HG03469 (cell line): ENCODE measurements around the gene NIPAL3.
"Not testable (repeated sequence)": the region's sequence is repeated elsewhere in the genome, so short reads cannot be mapped to it uniquely, and the experiment has no call there.

Source experiments
- ATAC-seq: cut with Tn5 transposase; IDR thresholded peaks from one replicate; pipeline ENCODE4 v1.9.1; 2021; ENCODE audit warnings: mild to moderate bottlenecking, moderate library complexity, moderate number of reproducible peaks; ENCODE audit not compliant: unreplicated experiment

The NIPAL3 gene

DNA sequence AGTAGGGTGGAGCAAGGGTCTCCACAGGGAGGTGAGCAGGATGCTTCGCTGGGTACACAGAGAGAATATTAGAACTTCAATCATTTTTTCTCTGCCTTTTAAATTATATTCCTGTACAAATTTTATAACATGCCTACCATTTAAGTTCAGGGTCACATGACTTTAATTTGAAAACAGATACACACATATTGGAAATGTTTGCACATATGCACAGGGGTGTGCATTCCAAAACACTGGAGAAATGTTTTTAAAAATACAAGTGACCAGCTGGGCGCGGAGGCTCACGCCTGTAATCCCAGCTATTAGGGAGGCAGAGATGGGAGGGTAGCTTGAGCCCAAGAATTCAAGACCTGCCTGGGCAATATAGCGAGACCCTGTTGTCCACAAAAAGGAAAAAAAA lies 39.7 kb downstream of the NIPAL3 start:
- no peak for ATAC-seq

DNA sequence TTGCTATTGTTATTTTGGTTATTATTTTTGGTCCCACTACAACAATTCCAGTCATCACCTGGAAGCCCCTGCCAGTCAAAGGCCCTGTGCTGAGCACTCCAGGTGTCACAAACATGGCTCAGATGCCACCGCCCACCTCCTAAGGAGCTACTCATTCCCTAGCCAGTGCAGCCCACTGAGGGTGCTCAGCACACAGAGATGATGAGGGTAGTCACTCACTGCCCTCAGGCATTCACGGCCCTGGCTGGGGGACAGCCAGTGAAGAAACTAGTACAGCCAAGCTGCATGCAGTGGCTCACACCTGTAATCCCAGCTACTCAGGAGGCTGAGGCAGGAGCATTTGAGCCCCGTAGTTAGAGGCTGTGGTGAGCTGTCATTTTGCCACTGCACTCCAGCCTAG lies 42.3 kb downstream of the NIPAL3 start:
- no peak for ATAC-seq

DNA sequence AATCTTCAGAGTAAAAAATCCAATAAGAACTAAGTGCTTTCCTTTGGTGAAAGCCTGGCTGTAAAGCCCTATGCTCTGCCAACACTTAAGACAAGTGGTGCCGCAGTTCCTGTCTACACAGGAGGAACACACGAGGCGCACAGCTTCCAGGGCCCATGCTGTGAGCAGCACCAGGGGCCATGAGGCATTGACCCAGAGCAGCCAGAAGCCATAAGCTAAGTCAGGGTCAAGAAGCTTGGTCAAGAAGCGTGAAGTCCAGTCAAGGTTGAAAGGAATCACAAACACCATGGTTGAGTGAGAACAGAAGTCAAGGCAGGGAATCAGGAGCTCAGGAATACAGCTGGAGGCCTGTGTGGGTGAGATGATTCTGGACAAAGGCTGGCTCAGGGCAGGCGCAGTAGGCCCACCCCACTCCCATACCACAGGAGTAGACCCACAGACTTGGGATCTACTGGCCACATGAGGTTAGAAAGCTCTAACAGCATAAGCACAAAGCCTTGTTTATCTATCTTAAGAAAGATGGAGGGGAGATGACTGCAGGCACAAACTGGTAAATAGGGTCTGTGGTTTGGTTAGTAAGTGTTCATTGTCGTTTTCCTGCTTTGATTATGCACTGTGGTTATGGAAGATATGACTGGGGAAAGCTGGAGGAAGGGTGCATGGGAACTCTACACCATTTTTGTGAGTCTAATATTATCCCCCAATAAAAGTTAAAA lies 44.1 kb downstream of the NIPAL3 start:
- no peak for ATAC-seq

DNA sequence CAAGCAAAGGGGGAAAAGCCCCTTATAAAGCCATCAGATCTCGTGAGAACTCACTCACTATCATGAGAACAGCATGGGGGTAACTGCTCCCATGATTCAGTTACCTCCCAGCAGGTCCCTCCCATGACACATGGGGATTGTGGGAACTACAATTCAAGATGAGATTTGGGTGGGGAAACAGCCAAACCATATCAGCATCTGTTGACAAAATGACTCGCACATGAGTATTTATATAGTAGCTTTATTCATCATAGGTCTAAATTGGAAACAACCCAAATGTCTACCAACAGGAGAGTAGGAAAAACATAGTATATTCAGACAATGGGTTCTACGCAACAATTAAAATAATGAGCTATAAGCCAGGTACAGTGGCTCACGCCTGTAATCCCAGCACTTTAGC lies 46.5 kb downstream of the NIPAL3 start:
- not testable (repeated sequence) for ATAC-seq

DNA sequence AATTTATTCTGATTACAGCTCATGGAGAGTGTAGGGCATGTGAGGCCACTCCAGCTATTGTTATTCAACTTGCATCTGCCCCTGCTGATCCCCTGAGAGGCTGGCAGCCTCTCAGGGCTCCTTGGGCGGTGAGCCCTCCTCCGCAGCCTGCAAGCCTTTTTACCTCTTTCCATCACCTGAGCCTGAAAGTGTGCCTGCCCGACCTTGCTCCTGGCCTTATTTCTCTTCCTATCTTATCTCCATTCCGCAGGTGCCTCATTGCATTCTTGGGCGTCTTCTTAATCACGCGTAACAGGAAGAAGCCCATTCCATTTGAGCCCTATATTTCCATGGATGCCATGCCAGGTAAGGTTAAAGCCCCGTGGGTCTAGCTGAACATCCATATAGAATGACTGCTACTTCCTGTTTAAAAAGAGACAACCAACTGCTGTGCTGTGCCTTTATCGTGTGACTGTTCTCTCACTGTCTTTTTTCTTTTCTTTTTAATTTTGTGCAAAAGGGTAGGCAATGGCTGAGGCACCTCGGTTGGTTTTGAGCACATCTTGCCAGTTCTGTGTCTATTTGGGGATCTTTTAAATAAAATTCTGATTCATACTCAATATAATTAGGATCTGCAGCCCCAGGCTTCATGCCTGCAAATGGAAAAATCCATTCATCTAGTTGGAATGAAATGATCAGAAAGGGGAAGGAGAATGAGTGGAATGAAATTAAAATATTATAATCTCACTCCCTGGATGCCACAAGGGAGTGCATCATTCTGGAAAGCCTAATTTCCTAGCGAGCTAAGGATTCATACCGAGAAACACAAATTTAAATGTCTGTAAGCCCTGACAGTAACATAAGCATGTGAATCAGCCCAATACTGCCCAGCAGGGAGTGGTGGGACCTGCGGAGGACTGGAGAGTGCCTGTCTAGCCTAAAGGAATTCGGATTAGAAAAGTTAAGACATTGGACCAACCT lies 48.5 kb downstream of the NIPAL3 start:
- no peak for ATAC-seq

DNA sequence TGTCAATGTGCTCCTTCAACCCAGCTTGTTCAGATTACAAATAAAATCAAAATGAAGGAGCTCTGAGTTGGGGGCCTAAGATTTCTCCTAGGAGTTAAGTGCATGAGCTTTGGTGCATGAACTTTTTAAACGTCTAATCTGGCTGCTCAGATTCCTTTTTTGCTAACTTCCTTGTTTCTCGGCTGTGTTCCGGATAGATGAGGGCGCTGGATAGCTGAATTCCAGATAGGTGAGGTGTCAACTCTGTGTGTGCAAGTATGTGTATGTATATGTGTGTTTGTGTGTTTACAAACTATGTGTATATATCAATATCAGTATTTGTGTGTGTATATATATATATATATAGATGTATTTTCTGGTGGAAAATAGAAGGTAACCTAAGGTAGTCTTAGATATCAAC lies 49.5 kb downstream of the NIPAL3 start:
- no peak for ATAC-seq

DNA sequence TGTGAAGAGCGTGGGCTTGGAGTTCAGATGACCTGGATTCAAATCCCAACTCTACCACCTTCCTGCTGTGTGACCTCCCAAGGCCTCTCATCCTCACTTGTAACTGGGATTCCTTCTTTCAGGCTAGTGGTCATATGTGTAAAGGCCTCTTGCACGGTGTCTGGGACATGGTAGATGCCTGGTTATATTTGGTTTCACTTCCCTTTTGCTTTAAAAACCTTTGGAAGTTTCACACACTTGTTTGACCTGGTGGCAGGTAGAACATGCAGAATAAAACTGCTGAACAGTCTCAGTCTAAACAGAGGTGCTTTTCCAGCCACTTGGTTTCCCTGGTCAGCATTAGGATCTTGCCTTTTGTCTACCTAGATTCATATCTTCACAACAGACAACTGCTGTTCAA lies 50.0 kb downstream of the NIPAL3 start:
- ATAC-seq = no peak

DNA sequence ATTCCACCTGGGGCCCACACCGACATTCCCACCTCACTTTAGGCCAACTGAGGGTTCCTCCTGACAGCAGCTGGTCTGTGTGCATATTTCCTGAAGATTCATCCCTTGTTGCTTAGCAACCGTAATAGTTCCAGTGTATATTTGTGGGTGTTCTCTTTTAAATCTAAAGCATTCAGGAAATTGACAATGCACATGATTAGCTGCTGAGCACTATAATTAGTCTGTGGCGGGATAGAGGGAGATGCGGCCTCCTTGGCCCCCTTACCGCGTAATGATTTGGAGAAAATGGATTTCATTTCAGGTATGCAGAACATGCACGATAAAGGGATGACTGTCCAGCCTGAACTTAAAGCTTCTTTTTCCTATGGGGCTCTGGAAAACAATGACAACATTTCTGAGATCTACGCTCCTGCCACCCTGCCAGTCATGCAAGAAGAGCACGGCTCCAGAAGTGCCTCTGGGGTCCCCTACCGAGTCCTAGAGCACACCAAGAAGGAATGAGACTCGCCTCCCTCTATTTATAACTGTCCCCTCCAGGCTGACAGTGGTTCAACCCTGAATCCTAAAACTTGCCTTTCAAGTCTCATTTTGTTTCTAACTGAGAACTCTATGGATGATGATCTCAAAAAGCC lies 53.2 kb downstream of the NIPAL3 start:
- no peak for ATAC-seq

DNA sequence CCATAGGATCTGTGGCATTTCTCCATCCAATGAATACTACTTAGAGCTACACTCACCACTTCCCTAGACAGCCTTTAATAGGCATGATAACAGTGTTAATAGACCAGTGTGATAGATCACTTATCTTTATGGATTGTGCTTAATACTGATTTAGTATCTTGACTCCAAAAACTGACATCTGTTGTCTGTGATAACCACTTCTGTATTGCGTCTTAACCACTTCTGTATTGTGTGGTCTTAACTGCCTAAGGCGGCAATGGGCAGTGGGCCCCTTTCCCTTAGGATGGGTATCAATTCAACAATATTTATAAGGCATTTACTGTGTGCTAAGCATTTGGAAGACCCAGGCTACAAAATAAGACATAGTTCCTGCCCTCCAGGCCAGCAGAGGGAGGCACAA lies 55.0 kb downstream of the NIPAL3 start:
- no peak for ATAC-seq

DNA sequence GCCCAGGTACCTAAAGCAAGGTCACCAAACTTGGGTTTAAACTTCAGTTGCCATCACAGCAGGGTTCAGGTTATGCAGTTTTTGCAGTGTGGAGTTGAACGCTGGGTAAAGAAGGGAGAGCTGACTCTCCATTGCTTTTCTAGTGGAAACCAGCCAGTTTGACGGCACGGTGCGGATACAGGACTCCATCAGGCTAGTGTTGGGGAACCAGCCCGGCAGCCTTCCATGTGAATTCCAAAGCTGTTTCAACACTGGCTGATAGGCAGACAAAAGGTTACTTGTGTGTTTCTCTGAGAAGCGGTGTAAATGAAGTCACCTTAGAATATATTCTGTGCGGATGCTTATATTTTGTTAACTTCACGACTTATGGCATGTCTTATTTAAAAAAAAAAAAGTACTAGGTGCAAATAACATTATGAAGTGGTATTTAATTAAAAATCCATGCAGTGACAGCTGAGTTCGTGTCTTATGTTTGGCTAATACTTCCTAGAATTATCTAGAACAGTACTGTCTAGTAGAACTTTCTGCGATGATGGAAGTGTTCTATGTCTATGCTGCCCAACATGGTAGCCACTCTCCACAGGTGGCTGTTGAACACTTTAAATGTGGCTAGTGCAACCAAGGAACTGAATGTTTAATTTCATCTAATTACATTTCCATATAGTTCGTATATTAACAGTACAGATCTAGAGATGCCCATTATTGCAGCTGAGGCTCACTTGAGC lies 57.1 kb downstream of the NIPAL3 start:
- ATAC-seq = no peak

DNA sequence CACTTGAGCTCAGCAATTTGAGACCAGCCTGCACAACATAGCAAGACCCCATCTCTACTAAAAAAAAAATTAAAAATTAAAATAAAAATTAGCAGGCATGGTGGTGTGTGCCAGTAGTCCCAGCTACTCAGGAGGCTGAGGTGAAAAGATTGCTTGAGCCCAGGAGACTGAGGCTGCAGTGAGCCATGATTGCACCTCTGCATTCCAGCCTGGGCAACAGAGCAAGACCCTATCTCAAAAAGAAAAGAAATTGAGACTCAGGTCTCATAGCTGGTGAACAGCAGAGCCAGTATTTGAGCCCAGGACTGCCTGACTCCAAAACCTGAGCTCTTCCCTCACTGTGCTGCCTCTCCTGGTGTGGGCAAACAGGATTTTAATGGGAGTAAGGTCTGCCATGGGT lies 58.6 kb downstream of the NIPAL3 start:
- no peak for ATAC-seq

DNA sequence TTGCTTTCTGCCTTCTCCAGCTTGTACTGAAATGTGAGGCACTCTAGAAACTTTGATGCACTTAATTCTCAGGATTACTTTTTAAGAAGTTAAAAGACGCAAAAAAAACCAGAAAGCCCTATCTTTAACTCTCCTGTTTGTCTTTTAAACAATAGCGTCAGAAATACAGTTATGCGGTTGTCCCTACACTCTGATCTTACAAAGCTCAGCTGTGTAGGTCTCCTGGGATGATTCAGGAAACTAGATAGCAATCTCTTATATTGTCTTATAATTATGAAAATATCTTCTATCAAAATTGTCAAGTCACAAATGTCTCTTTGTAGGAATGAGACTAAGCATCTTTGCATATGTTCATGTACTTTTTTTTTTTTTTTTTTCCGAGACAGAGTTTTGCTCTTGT lies 60.1 kb downstream of the NIPAL3 start:
- no peak for ATAC-seq

DNA sequence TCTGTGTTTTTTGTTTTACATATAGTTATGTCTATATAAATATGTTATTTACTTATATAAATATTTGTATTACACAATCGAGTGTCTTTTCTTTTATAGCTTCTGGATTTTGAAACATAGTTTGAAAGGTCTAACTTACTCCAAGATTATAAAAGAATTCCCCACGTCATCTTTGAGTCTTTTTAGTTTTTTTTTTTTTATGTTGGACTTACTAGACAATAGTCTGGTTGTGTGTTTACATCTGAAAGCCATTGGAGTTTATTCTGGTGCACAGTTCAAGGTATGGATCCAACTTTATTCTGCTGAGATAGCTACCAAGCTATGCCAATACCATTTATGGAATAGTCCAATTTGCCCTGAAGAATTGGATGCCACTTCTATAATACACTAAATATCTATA lies 61.0 kb downstream of the NIPAL3 start:
- ATAC-seq = no peak

DNA sequence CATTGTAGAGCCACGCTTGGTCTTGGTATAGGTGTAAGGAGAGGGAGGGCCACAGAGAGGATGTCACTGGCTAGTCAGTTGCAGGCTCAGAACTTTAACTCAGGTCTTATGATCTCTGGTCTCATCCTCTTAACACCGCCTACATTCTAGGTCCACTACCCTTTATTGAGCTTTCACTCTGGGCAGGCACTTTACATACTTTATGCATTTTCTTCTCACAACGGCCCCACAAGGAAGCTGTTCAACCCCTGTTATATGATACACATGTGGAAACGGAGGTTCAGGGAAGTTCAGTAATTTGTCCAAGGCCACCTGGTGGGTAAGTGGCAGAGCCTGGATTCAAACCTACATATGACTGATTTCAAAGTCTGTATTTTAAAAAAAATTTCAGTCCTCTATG lies 61.7 kb downstream of the NIPAL3 start:
- ATAC-seq = no peak

DNA sequence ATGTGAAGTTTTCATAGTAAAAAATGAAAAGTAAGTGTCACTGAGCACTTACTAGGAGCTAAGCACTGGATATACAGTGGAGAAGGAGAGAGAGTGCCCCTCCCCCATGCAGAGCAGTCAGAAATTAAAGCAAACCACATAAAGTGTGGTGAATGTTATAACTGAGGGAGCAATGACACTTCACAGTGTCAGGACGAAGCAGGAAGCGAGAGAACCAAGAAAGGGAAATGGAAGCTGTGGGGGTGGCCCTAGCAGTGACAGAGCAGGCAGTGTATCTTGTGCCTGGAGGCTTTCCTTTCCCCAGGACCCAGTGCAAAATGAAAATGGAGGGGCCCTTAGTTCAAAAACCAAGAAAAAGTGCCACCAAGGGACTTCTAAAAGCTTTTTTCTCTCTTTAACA lies 65.5 kb downstream of the NIPAL3 start:
- ATAC-seq = no peak

DNA sequence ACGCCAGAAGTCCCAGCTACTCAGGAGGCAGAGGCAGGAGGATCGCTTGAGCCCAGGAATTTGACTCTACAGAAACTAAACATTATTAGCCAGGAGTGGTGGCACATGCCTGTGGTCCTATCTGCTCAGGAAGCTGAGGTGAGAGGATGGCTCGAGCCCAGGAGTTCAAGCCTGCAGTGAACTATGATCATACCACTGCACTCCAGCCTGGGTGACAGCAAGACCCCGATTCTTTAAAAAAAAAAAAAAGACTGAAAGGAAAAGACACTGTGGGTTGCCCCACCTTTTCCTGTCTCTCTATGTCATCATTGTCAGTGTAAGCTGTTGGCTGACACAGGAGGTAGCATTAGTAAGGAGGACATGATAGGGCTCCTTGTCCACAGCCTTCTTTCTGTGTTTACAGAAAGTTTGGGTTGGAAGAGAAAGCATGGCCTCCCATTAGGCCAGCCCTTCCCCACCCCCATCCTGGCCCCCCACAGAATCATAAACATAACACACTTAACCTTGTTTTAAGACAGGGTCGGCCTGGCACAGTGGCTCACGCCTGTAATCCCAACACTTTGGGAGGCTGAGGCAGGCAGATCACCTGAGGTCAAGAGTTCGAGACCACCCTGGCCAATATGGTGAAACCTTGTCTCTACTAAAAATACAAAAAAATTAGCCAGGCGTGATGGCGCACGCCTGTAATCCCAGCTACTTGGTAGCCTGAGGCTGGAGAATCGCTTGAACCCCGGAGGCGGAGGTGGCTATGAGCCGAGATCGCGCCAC lies 66.4 kb downstream of the NIPAL3 start:
- ATAC-seq = no peak

DNA sequence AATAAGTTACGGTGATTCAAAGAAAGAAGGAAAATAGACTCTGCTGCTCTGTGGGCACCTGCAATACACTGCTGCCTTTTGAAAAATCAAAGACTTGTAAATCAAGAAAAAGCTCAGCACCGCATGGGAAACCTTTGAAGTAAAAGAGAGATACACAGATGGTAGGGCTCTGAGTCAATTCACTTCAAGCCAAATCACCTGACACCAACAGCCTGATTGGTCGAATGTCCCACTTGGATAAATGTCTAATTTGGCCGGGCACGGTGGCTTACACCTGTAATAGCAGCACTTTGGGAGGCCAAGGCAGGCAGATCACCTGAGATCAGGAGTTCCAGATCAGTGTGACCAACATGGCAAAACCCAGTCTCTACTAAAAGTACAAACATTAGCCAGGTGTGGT lies 67.8 kb downstream of the NIPAL3 start:
- no peak for ATAC-seq

DNA sequence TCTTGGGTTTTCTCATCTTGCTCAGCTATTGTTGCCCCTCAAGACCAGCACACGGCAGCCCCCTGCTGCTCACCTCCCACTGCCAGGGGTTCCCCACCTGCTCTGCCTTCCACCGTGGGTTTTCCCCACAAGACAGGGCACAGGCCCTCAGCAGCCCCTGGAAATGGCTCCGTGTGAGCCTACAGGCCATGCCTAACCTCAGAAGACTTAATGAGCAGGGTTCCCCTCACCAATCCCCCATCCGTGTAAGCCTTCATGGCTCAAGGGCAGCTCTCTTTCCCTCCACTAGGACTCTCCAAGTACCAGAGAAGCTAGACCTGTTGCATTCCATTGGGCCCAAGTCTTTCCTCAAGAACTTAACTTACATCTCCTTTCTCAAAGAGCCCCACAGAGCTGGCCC lies 68.6 kb downstream of the NIPAL3 start:
- no peak for ATAC-seq

DNA sequence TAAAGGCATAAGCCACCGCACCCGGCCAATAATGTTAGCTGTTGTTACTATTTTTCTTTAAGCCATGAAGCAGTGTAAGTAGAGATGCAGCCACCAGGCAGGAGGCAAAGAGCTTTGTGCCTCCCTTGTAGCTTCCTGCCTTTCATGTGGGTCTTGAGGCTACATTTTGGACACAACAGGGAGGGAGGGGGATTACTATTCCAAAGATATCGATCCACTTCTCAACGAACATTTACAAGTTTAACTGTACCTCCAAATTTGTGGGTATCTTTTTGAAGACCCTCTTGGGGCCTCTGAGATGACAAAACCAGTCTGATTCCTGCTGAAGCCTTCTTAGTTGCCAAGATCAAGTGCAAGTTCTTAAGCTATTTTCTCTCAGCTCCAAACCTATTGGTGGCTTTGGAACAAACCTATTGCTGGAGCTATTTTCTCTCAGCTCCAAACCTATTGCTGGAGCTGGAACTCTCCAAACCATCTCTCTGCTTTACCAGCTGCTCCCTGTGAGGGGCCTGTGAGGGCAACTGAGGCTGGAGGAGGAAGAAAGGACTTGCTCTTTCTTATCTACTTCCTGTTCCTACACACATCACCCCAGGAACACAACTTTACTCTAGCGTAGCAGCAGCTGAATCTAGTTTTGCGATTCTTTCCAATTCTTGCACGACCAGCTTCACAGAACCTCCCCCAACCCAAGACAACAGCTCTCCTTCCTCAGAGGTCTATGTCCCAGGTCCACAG lies 70.9 kb downstream of the NIPAL3 start:
- no peak for ATAC-seq

DNA sequence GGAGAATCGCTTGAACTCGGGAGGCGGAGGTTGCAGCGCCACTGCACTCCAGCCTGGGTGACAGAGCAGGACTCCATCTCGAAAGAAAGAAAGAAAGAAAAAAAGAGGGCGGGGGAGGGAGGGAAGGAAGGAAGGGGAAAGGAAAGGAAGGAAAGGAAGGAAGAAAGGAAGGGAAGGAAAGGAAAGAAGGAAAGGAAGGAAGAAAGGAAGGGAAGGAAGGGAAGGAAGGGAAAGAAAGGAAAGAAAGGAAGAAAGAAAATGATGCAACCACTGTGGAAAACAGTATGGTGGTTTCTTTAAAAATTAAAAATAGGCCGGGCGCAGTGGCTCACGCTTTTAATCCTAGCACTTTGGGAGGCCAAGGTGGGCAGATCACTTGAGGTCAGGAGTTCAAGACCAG lies 71.9 kb downstream of the NIPAL3 start:
- no peak for ATAC-seq
